DMS79 treated with DMSO at 0.1 percent for 48 hours (cell line): ENCODE results near the gene MAP3K6.
"Not testable (repeated sequence)": the region's sequence is repeated elsewhere in the genome, so short reads cannot be mapped to it uniquely, and the experiment has no call there.

ENCODE experiments used
- DNase-seq: peaks from one replicate; lab custom pipeline; 2025; lab: John Stamatoyannopoulos, UW

MAP3K6 gene, protein sequence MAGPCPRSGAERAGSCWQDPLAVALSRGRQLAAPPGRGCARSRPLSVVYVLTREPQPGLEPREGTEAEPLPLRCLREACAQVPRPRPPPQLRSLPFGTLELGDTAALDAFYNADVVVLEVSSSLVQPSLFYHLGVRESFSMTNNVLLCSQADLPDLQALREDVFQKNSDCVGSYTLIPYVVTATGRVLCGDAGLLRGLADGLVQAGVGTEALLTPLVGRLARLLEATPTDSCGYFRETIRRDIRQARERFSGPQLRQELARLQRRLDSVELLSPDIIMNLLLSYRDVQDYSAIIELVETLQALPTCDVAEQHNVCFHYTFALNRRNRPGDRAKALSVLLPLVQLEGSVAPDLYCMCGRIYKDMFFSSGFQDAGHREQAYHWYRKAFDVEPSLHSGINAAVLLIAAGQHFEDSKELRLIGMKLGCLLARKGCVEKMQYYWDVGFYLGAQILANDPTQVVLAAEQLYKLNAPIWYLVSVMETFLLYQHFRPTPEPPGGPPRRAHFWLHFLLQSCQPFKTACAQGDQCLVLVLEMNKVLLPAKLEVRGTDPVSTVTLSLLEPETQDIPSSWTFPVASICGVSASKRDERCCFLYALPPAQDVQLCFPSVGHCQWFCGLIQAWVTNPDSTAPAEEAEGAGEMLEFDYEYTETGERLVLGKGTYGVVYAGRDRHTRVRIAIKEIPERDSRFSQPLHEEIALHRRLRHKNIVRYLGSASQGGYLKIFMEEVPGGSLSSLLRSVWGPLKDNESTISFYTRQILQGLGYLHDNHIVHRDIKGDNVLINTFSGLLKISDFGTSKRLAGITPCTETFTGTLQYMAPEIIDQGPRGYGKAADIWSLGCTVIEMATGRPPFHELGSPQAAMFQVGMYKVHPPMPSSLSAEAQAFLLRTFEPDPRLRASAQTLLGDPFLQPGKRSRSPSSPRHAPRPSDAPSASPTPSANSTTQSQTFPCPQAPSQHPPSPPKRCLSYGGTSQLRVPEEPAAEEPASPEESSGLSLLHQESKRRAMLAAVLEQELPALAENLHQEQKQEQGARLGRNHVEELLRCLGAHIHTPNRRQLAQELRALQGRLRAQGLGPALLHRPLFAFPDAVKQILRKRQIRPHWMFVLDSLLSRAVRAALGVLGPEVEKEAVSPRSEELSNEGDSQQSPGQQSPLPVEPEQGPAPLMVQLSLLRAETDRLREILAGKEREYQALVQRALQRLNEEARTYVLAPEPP (N-terminal part only)

DNA sequence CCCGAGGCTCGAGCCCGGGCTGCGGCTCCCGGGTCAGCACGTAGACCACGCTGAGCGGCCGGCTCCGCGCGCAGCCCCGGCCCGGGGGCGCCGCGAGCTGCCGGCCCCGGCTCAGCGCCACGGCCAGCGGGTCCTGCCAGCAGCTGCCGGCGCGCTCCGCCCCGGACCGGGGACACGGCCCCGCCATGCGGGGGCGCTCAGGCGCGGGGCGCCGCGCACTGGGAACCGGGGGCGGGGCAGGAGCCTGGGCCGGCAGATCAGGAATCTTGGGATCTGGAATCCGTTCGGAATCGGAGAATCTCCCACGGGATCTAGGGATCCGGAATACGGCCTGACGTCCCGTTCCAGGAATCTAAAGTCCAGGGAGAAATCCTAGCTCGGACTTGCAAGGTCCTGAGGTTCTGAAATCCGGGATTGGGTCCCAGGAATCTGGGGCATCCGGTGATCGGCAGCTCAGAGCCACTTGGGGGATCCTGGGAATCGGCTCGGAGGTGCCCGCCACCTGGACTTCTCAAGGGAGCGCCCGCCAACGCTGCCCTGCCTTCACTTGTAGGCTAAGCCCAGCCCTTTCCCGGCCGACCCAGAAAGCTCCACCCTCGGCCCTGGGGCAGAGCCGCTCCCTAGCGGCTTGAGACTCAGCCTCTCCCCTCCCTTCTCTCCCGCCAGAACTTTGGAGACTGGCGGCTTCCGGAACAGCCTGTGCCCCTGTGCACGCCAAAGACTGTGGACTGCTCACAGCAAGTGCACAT lies at the start of gene MAP3K6:
Gene MAP3K6 (minus strand): TSS at position 551 of the 749 bp plus-strand sequence. CDS start 364 bp downstream, at position 187.
- DNase-seq: peak; percentile 86

DNA sequence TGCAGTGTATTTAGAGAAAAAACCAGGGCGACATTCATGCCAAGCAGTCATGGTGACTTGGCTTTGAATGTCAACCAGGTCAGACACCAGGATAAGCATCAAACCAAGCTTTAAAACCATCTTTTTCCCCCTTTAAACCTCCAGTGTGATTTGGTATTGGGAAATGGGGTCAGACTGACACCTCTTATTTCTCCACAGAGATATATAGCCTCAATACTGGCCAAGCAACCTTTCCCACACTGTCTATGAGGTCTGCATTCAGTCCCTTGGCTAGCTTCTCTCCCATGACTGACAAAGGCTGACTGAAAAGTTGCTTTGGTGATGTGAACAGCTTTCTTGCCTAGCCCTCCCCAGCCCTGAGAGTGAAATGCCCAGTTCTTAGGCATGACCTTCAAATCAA lies 47.3 kb upstream of the MAP3K6 start:
- DNase-seq: no peak

DNA sequence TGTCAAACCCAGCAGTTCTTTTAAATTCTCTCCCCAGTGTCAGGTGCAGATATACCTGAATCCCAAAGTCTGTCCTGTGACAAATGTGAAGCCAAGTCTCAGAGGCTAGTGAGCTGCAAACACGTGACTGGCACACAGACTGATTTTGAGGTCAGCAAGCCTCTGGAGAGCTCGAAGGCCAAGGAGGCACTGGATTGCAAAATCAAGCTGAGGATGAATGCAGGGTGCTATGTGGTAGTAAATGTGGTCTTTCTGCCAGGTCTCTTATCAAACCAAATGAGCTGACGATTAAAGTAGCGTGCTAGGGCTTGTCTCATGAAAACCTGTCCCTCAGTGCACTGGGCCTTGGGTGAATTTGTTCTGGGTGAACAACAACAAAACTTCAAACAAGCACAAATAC lies 46.2 kb upstream of the MAP3K6 start:
- no peak for DNase-seq

DNA sequence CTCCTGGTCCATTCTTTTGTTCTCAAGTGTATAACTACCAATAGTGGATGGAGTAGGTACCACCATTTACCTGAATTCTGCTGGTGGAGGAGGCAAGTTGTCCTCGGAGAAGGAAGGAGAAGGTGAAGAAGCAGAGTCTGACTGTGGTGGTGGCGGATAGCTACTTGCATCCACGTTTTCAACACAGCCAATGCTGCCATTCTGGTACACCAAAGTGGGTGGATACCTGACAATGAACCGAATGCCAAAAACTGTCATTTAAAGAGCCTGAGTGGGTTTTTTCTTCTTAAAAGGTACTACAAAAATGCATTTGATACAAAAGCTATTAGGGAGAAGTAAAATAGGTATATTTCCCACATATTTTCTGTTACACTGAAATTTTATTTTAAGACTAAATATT lies 45.7 kb upstream of the MAP3K6 start:
- DNase-seq: no peak

- no peak for DNase-seq
These were observed 43.9 kb upstream of the MAP3K6 start for GRCh38 chr1:27410709-27411108.

- no peak for DNase-seq
These were observed 42.9 kb upstream of the MAP3K6 start for GRCh38 chr1:27409669-27410068.

DNA sequence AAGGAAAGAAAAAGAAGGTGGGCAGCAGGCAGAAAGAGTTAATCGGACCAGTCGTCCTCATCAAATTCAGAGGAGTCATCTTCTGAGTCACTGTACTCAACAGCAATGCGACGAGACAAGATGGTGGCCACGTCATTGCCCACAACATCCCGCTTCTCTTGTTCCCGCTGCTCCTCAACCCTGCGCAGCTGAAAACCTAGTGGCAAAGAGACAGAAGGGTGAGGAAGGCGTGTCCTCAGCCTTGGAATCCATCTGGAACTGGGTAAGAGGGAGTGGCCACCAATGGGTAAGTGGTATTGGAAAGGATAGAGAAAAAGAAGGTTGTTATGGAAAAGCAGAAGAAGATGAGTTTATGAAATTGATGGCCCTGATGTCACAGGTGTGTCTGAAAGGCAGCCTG lies 41.4 kb upstream of the MAP3K6 start:
- DNase-seq: no peak

- not testable (repeated sequence) for DNase-seq
These were observed 40.0 kb upstream of the MAP3K6 start for GRCh38 chr1:27406791-27407190.

DNA sequence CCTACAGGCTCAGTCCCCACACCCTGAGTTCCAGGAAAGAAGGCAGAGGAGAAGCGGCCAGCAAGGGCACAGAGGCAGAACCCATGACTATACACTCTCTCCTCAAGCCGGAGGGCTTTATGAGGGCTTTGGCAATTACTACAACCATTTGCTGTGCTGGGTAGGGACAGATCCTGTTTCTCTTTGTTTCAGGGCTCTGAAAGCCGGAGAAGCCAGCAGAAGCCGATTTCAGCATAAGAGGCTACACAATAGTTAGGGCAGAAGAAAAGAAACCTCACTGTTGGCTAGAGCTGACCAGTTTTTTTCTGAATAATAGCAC lies 39.6 kb upstream of the MAP3K6 start:
- DNase-seq: no peak

DNA sequence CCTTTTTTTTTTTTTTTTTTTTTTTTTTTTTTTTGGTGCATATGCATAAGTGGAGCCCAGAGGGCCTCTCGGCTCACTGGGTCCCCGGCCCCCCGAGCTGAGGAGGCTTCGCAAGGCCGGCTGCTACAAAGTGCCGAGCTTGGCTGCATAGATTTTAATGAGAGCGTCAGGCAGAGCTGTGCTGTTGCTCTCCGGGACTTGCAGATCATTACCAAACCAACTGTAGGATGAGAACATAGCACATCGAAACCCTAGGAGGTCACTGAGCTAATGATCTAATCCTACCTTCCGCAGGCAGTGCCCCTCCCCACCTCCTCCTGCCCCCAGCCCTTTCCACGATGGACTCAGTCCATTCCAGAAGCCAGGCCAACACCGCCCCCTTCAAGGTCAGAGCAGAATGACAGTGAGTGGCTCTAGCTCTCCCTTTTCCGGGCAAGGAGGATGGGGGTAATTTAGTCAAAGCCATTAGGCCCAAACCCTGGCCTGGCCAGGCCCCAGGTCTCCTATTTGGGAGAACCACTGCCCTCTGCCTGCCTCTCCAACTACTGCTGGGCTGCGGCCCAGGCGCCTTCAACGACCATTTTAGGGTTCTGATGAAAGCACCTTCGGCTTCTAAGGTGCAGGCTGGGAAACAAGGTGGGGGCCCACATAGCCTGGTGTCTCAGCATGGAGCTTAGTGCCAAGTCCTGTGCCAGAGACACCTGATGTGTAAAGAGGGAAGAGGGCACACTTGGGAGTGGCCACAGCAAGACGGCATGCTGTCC lies 39.0 kb upstream of the MAP3K6 start:
- not testable (repeated sequence) for DNase-seq

DNA sequence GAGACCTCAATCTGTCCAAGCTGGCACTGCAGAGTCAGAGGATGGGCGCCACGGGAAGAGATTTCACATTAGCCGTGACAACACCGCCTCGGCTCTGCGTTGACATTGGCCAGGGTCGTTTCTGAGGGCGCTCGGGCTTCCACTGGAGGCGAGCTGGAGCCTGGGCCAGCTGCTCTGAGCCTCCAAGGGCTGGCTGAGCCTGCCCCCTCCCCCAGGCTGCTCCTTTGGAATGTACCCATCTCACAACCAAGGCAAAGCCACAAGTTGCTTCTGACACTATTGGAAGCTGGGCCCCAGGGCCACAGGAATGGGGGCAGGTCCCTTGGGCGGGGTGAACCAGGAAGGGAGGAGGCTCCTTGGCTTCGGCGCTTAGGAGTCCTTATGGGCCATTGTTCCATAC lies 38.3 kb upstream of the MAP3K6 start:
- no peak for DNase-seq

- DNase-seq: no peak
These were observed 37.2 kb upstream of the MAP3K6 start for GRCh38 chr1:27403931-27404330.

GRCh38 chr1:27403065-27403726 lies 36.4 kb upstream of the MAP3K6 start:
- DNase-seq: no peak

GRCh38 chr1:27402349-27402754 lies 35.6 kb upstream of the MAP3K6 start:
- no peak for DNase-seq

GRCh38 chr1:27400963-27401341 lies 34.2 kb upstream of the MAP3K6 start:
- no peak for DNase-seq

DNA sequence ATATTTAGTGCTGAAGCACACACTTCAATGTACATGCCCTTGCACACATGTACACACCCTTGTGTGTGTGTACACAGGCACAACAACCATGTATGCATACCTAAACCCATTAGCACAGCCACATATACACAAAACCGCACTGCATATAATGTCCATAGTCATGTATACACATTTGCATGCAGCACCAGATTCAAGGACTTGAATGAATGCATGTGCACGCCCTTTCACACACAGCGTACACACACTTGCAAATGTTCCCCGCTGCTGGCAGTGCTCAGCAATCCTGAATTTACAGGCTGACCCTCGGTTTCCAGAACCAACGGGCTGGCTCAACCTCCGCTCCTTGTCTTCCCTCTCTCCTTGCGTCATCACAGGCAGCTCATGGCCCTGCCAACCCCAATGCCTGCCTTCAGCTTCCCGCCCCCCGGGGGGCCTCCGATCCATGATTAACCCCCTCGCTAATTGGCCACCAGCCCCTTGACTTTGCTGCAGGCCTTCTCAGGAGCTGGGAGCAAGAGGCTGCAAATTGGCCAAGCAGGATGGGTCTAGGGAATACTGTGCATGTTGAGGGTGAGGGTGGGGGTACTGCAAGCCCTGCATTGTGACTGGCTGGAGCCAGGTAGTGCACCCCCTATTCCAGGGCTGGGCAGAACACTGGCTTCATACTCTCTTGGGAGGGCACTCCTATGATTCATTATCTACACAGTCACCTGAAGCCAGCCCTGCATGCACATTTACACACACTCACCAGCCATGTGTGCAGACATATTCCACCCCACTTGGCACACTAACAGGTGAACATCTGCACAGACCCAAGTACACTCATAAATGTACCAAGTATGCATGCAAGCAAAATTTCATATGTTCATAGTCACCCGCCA lies 33.6 kb upstream of the MAP3K6 start:
- peak; percentile 27 for DNase-seq

GRCh38 chr1:27399251-27400025 lies 32.7 kb upstream of the MAP3K6 start:
- no peak for DNase-seq

GRCh38 chr1:27398405-27399149 lies 31.8 kb upstream of the MAP3K6 start:
- DNase-seq: no peak
